Loucy (cell line): ENCODE results near the gene PSMD14.

Experiments used
- CTCF ChIP-seq: fragments of 200-600 bp; sonication (generic); conservative IDR thresholded peaks from 2 replicates; pipeline ENCODE4 v1.5.1; 2014; ENCODE audit warnings: mild to moderate bottlenecking, antibody characterized with exemption, low read length
- EZH2phosphoT487 ChIP-seq: fragments of 200-600 bp; IDR thresholded peaks from 2 replicates; pipeline ENCODE4 v1.6.1; 2018; ENCODE audit warnings: antibody characterized with exemption, mild to moderate bottlenecking, moderate library complexity, borderline replicate concordance

DNA sequence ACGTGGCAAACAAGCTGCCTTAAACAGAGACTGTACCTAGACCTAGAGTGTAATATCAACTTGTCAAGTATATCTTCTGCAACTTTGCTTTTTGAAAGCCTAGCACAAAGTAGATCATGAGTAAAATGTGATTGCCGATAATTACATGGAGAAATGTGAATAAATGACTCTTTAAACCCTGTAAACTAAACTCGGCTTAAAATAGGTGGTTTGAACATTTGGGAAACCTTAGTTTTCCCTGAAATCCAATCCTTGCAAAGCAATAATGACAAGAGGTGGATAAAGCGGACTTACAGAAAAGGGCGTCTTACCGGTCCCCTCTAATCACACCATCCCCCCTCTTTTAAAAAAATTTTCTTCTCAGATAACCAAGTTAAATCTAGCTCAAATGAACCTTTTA lies 549 bp upstream of the PSMD14 start:
- TF ChIP-seq CTCF = no peak
- TF ChIP-seq EZH2phosphoT487 = no peak
